ENCODE measurements around the gene PLA2G2C. TPM values are rescaled to one million over a fixed set of nuclear protein-coding genes. Genes with fewer than 3 reads are reported as not detected.

Gene PLA2G2C
- total and polyA plus RNA-seq, 2 donors (not counting 1 experiment from before 2014, with no cell fraction given): 0.03 TPM; not detected in 1

DNA sequence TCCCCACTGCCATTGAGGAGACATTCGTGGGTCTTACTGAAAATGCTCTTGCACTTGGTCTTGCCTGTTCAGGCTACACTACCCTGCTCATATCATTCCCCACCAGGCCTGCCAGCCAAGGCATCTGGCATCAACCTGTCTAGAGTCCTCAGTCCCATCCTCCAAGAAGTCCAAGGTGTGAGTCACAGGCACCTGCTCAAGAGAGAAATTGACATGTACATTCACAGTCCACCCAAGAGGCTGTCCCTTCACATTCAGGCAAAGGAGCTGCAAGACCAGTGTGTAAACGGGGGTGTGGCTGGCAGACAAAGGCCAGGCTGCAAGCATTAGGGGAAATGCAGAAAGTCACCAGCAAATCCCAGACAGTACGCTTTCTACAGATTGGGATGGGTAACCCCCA, 13.1 kb upstream of the PLA2G2C start:
- ATAC-seq (ENCODE audit: low read depth) (no peak), DNase-seq (no peak)
- no peak overlapping the region for H3K4me3 ChIP-seq (ENCODE audit: control extremely low read depth in 1 of 5, extremely low read depth in 1 of 5, insufficient read depth in 1 of 5, low read depth in 2 of 5, low read length in 4 of 5)
- ChIA-PET POLR2A (no interaction called here), CTCF (interaction anchor here (1.4 to 1.6 kb wide), 3 partner anchors 10 to 284 kb away, joined by 3 to 5 read pairs (median 4); no protein-coding TSS in a partner anchor)
- no peak overlapping the region for H3K27ac ChIP-seq (ENCODE audit: low read length in 2 of 2)
- H3K4me2 ChIP-seq (replicated peaks; ENCODE audit: low read depth, low read length, poor library complexity, severe bottlenecking): no peak overlapping the region
- Mint-ChIP-seq H3K4me1 (peaks cover 6% of the 10 kb centered on the region), H3K4me3 (no peak overlapping the region), H3K9me3 (ENCODE audit: insufficient read depth) (no peaks in the 10 kb centered on the region), H3K27me3 (peaks cover 46% of the 10 kb centered on the region), H3K27ac (no peak overlapping the region)
- no peak overlapping the region for H3K9ac ChIP-seq (ENCODE audit: low read length)
- H4K20me1 ChIP-seq (ENCODE audit: control insufficient read depth, insufficient read depth, low read length, poor library complexity, severe bottlenecking): no peaks in the 10 kb centered on the region
- H3K27me3 ChIP-seq (replicated peaks in 1 of 4; ENCODE audit: control extremely low read depth in 1 of 4, control insufficient read depth in 3 of 4, insufficient read depth in 4 of 4, low read length in 3 of 4): peaks cover 0 to 27% (median 8%) of the 10 kb centered on the region in 4 experiments
- WGBS (ENCODE audit: insufficient coverage): 43% methylated on average over 3 of the region's 3 CpGs
- no peaks in the 10 kb centered on the region for H3K36me3 ChIP-seq (replicated peaks in 1 of 2; ENCODE audit: control extremely low read depth in 1 of 2, control insufficient read depth in 1 of 2, extremely low read depth in 1 of 2, insufficient read depth in 2 of 2, low read length in 1 of 2)
- peaks cover 4 to 5% of the 10 kb centered on the region in 2 donors for H3K4me1 ChIP-seq (ENCODE audit: control insufficient read depth in 2 of 2, insufficient read depth in 2 of 2, low read length in 2 of 2)
- H3K79me2 ChIP-seq (ENCODE audit: control insufficient read depth, insufficient read depth, low read length): no peaks in the 10 kb centered on the region
- TF ChIP-seq EZH2 (IDR thresholded peaks at IDR 0.05; ENCODE audit: borderline replicate concordance, insufficient read depth, low read depth, low read length, poor library complexity, severe bottlenecking): no peak
- TF ChIP-seq, protein P1, sequence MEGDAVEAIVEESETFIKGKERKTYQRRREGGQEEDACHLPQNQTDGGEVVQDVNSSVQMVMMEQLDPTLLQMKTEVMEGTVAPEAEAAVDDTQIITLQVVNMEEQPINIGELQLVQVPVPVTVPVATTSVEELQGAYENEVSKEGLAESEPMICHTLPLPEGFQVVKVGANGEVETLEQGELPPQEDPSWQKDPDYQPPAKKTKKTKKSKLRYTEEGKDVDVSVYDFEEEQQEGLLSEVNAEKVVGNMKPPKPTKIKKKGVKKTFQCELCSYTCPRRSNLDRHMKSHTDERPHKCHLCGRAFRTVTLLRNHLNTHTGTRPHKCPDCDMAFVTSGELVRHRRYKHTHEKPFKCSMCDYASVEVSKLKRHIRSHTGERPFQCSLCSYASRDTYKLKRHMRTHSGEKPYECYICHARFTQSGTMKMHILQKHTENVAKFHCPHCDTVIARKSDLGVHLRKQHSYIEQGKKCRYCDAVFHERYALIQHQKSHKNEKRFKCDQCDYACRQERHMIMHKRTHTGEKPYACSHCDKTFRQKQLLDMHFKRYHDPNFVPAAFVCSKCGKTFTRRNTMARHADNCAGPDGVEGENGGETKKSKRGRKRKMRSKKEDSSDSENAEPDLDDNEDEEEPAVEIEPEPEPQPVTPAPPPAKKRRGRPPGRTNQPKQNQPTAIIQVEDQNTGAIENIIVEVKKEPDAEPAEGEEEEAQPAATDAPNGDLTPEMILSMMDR (IDR thresholded peaks at IDR 0.05): no peak
- no peak overlapping the region for H2AFZ ChIP-seq (ENCODE audit: insufficient read depth, low read depth, low read length, poor library complexity, severe bottlenecking)
- intact Hi-C loops (cut with micrococcal nuclease): no loop called here
- H3K9me3 ChIP-seq (ENCODE audit: control extremely low read depth in 1 of 3, control insufficient read depth in 2 of 3, insufficient read depth in 1 of 3, low read length in 2 of 3): no peaks in the 10 kb centered on the region

DNA sequence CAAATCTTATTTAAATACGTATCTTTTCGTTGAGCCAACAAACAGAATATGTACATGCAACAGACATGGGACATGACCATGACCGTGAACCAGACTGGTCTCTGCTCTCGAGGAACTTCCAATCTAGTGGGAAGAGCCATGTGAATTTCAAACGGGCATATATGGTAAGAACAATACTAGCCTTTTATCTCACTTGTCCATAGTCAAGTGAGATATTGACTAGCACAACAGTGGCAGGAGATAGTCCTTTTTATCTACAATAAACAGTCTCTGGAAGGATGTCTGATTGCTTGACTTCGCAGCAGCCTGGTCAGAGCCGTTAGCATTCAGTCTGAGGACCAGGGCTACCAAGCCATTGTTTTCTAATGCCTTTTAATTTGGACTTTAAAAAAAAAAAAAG, 12.6 kb upstream of the PLA2G2C start:
- Mint-ChIP-seq H3K4me1 (peaks cover 6% of the 10 kb centered on the region), H3K4me3 (no peak overlapping the region), H3K27me3 (peaks cover 48% of the 10 kb centered on the region), H3K27ac (no peak overlapping the region), H3K9me3 (ENCODE audit: insufficient read depth) (no peaks in the 10 kb centered on the region)
- WGBS (ENCODE audit: insufficient coverage): 96% methylated on average over 3 of the region's 7 CpGs
- Histone ChIP-seq H3K36me3 (replicated peaks in 1 of 2; ENCODE audit: control extremely low read depth in 1 of 2, control insufficient read depth in 1 of 2, extremely low read depth in 1 of 2, insufficient read depth in 2 of 2, low read length in 1 of 2) (no peaks in the 10 kb centered on the region), H2AFZ (ENCODE audit: insufficient read depth, low read depth, low read length, poor library complexity, severe bottlenecking) (no peak overlapping the region), H3K4me1 (ENCODE audit: control insufficient read depth in 2 of 2, insufficient read depth in 2 of 2, low read length in 2 of 2) (peaks cover 4 to 5% of the 10 kb centered on the region in 2 donors), H3K79me2 (ENCODE audit: control insufficient read depth, insufficient read depth, low read length) (no peaks in the 10 kb centered on the region), H3K9ac (ENCODE audit: low read length) (no peak overlapping the region), H3K4me3 (ENCODE audit: control extremely low read depth in 1 of 5, extremely low read depth in 1 of 5, insufficient read depth in 1 of 5, low read depth in 2 of 5, low read length in 4 of 5) (no peak overlapping the region), H3K27me3 (replicated peaks in 1 of 4; ENCODE audit: control extremely low read depth in 1 of 4, control insufficient read depth in 3 of 4, insufficient read depth in 4 of 4, low read length in 3 of 4) (peaks cover 0 to 30% (median 8%) of the 10 kb centered on the region in 4 experiments), H4K20me1 (ENCODE audit: control insufficient read depth, insufficient read depth, low read length, poor library complexity, severe bottlenecking) (no peaks in the 10 kb centered on the region), H3K4me2 (replicated peaks; ENCODE audit: low read depth, low read length, poor library complexity, severe bottlenecking) (no peak overlapping the region), H3K9me3 (ENCODE audit: control extremely low read depth in 1 of 3, control insufficient read depth in 2 of 3, insufficient read depth in 1 of 3, low read length in 2 of 3) (no peaks in the 10 kb centered on the region), H3K27ac (ENCODE audit: low read length in 2 of 2) (no peak overlapping the region)
- no peak for TF ChIP-seq EZH2 (IDR thresholded peaks at IDR 0.05; ENCODE audit: borderline replicate concordance, insufficient read depth, low read depth, low read length, poor library complexity, severe bottlenecking)
- TF ChIP-seq, protein P1 (IDR thresholded peaks at IDR 0.05): no peak
- DNase-seq (no peak), ATAC-seq (ENCODE audit: low read depth) (no peak)
- intact Hi-C loops (cut with micrococcal nuclease): no loop called here
- CTCF ChIA-PET: no interaction called here
- POLR2A ChIA-PET: no interaction called here

All from B cell (primary cell).